Tibial artery (tissue), 4 donors: Measurements from ENCODE around the gene CCSER1.

Experiments
- DNase-seq, 2 donors: peaks; one replicate each; pipeline ENCODE4 v3.0.0-alpha.2; 2019
- H3K27ac ChIP-seq, 2 donors: fragments of 200-600 bp; sonication (generic) in 1 of 2; 1 replicate in 1 of 2; 2 replicates in 1 of 2; pipeline ENCODE4 v1.5.1; 2018 to 2019; ENCODE audit warnings: mild to moderate bottlenecking in 1 of 2
- H3K27me3 ChIP-seq, 2 donors: fragments of 200-600 bp; sonication (generic) in 1 of 2; one replicate each; pipeline versions ENCODE4 v1.5.1 to v1.6.0; 2016 to 2019
- H3K36me3 ChIP-seq, 3 donors: fragments of 200-600 bp; sonication (generic) in 2 of 3; one replicate each; pipeline ENCODE4 v1.5.1; 2016 to 2019; ENCODE audit warnings: mild to moderate bottlenecking in 2 of 3
- H3K4me1 ChIP-seq, 4 donors: fragments of 200-600 bp; sonication (generic) in 2 of 4; 1 replicate in 3 of 4; 2 replicates in 1 of 4; pipeline ENCODE4 v1.5.1; 2016 to 2019
- H3K4me3 ChIP-seq, 2 donors: fragments of 200-600 bp; sonication (generic) in 1 of 2; 1 replicate in 1 of 2; 2 replicates in 1 of 2; pipeline ENCODE4 v1.5.1; 2018 to 2019; ENCODE audit warnings: mild to moderate bottlenecking in 2 of 2
- H3K9me3 ChIP-seq, 3 donors: fragments of 200-600 bp; sonication (generic) in 1 of 3; one replicate each; pipeline ENCODE4 v1.5.1; 2016 to 2019
- intact Hi-C: fragments of 100-400 bp; cut with DNase I; formaldehyde crosslinking; loops from one replicate; pipeline ENCODE4 v1.15.0; 2023; ENCODE audit warnings: low total_unique reads
- TF ChIP-seq, protein P1 (sequence below), 2 experiments: fragments of 200-600 bp in 1 of 2; fragments of 450-650 bp in 1 of 2; IDR thresholded peaks; one replicate each; pipeline ENCODE4 v1.5.1; 2017 to 2019; ENCODE audit warnings: antibody characterized with exemption in 2 of 2, mild to moderate bottlenecking in 1 of 2, moderate library complexity in 1 of 2

Gene CCSER1

DNA sequence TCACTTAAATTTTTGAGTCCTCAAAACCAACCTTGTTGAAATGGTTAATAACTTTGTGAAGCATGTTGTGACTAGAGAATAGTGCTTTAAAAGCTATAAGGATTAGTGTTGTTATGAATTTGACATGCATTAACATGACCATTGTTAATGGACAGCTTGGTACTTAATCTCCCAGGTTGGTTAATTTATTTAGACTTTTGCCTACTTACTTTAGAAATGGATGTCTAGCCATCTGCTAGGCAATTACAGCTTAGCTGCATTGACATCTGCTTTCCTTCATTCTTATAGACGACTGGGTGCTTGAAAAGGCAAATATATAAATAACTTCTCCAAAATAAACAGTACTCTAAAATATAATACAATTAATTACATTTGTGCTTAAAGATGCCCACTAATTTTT lies 368.0 kb downstream of the CCSER1 start:
- DNase-seq = no peak
- no peak overlapping the region for H3K27ac ChIP-seq
- H3K4me1 ChIP-seq = no peaks in the 10 kb centered on the region
- H3K4me3 ChIP-seq = no peak overlapping the region
- intact Hi-C loops = no loop called here
- H3K9me3 ChIP-seq = no peaks in the 10 kb centered on the region
- no peaks in the 10 kb centered on the region for H3K27me3 ChIP-seq
- TF ChIP-seq, protein P1, sequence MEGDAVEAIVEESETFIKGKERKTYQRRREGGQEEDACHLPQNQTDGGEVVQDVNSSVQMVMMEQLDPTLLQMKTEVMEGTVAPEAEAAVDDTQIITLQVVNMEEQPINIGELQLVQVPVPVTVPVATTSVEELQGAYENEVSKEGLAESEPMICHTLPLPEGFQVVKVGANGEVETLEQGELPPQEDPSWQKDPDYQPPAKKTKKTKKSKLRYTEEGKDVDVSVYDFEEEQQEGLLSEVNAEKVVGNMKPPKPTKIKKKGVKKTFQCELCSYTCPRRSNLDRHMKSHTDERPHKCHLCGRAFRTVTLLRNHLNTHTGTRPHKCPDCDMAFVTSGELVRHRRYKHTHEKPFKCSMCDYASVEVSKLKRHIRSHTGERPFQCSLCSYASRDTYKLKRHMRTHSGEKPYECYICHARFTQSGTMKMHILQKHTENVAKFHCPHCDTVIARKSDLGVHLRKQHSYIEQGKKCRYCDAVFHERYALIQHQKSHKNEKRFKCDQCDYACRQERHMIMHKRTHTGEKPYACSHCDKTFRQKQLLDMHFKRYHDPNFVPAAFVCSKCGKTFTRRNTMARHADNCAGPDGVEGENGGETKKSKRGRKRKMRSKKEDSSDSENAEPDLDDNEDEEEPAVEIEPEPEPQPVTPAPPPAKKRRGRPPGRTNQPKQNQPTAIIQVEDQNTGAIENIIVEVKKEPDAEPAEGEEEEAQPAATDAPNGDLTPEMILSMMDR (IDR thresholded peaks at IDR 0.05) = no peak
- H3K36me3 ChIP-seq = no peaks in the 10 kb centered on the region

DNA sequence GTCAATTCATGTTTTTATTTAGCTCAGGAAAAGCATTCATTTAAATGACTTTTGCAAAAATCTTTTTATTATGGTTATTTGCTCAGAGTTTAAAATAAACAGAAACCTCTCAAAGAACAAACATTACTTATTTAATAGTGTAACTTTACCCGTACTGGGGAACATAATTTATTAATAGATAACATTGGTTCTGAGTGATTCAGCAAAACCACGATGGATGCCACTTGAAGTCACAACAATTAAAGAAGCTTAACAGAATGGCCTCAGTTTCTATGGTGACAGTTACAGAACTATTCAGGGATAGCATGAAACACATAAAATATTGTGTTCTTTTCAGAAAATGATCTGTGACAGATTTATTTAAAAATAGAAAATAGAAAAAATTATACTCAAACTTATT lies 368.7 kb downstream of the CCSER1 start:
- Histone ChIP-seq H3K4me1 (no peaks in the 10 kb centered on the region), H3K36me3 (no peaks in the 10 kb centered on the region), H3K4me3 (no peak overlapping the region), H3K27ac (no peak overlapping the region), H3K27me3 (no peaks in the 10 kb centered on the region), H3K9me3 (no peaks in the 10 kb centered on the region)
- intact Hi-C loops = no loop called here
- DNase-seq = no peak
- TF ChIP-seq, protein P1 (IDR thresholded peaks at IDR 0.05) = no peak

DNA sequence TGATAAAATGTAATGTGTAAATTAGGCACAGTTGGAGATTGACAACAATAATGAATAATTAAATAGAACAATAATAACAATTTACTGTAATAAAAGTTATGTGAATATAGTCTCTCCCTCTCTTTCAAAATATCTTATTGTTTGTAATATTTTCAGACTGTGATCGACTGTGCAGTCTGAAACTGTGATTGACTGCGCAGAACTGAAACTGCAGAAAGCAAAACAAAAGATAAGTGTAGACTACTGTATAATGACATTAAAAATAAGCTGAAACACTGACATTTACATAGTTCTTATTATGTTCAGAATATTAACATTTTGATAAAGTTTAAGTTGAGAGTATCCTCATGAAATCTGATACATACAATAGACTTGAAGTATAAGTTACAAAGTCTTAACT lies 371.0 kb downstream of the CCSER1 start:
- Histone ChIP-seq H3K27ac (no peak overlapping the region), H3K27me3 (no peaks in the 10 kb centered on the region), H3K36me3 (no peaks in the 10 kb centered on the region), H3K9me3 (no peaks in the 10 kb centered on the region), H3K4me1 (no peaks in the 10 kb centered on the region), H3K4me3 (no peak overlapping the region)
- no peak for DNase-seq
- TF ChIP-seq, protein P1 (IDR thresholded peaks at IDR 0.05) = no peak
- intact Hi-C loops = no loop called here

DNA sequence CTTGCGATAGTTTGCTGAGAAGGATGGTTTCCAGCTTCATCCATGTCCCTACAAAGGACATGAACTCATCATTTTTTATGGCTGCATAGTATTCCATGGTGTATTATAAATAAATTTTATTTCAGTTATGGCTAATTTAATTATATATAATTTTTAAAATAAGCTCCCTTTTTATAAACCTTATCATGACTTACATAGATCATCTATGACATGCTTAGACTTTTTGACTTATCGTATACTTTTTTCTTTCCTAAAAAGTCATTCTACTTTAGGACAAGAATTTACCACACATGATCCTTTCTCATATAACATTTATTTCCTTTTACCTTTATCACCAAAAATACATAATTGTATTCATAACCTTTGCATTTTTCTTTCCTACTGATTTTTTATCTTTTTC lies 376.5 kb downstream of the CCSER1 start:
- TF ChIP-seq, protein P1 (IDR thresholded peaks at IDR 0.05) = no peak
- DNase-seq = no peak
- Histone ChIP-seq H3K36me3 (no peaks in the 10 kb centered on the region), H3K4me3 (no peak overlapping the region), H3K27ac (no peak overlapping the region), H3K4me1 (no peaks in the 10 kb centered on the region), H3K27me3 (no peaks in the 10 kb centered on the region), H3K9me3 (no peaks in the 10 kb centered on the region)
- intact Hi-C loops = no loop called here

DNA sequence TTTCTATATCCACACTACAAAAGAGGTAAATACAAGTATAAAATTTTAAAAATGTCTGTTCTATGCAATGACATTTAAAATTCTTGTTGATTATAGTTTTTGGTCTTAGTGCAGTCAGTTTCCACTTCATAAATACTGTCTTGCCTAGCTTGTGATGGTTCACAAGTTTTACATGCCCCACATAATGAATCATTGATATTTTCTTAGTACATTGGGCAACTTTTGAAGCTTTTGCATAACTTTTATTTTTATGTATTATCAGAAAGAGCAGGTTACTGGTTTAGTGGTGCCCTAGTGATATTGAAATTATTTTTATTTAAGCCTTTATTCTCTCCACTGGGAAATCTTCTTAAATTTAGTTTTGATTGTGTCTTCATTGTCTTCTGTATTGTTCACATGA lies 388.0 kb downstream of the CCSER1 start:
- intact Hi-C loops = no loop called here
- no peaks in the 10 kb centered on the region for H3K27me3 ChIP-seq
- TF ChIP-seq, protein P1 (IDR thresholded peaks at IDR 0.05) = no peak
- no peak overlapping the region for H3K27ac ChIP-seq
- H3K4me1 ChIP-seq = no peaks in the 10 kb centered on the region
- no peak overlapping the region for H3K4me3 ChIP-seq
- H3K36me3 ChIP-seq = no peaks in the 10 kb centered on the region
- no peak for DNase-seq
- no peaks in the 10 kb centered on the region for H3K9me3 ChIP-seq

DNA sequence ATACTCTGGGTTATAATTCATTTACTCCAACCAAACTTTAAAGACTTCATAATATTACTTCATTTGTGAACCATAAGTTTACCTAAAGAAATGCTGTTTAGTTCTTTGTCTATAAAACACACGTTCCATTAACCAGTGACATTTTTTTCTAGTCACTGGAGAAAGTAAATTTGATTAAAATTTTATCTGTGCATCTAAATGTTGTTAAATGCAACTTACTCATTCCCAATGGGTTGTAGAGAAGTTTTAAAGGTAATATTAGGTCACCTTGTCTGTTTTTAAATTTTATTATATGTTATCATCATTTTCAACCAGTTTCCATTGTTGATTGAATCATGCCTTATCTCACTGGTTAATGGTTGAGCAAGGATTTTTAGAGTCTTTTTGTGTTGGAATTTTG lies 401.4 kb downstream of the CCSER1 start:
- intact Hi-C loops = no loop called here
- DNase-seq = no peak
- Histone ChIP-seq H3K27ac (no peak overlapping the region), H3K4me3 (no peak overlapping the region), H3K36me3 (no peaks in the 10 kb centered on the region), H3K27me3 (no peaks in the 10 kb centered on the region), H3K4me1 (no peaks in the 10 kb centered on the region), H3K9me3 (no peaks in the 10 kb centered on the region)
- TF ChIP-seq, protein P1 (IDR thresholded peaks at IDR 0.05) = no peak
